OCI-LY1 (cell line): Measurements from ENCODE around the gene SLC15A5.

Experiments used
- CTCF ChIP-seq: fragments of 200-600 bp; sonication (generic), shearing (Covaris generic); IDR thresholded peaks from 2 replicates; pipeline ENCODE4 v1.5.1; 2017; ENCODE audit warnings: mild to moderate bottlenecking, antibody characterized with exemption, low read length, moderate library complexity, mixed read lengths
- EZH2 ChIP-seq: fragments of 200-600 bp; sonication (generic), shearing (Covaris generic); IDR thresholded peaks from 2 replicates; pipeline ENCODE4 v1.8.0; 2017; ENCODE audit warnings: borderline replicate concordance, mixed run types, mild to moderate bottlenecking, antibody characterized with exemption, low read length, moderate library complexity, mixed read lengths

GRCh38 chr12:16187660-16188059 is 89.8 kb downstream of the SLC15A5 start:
- TF ChIP-seq CTCF (no peak), EZH2 (no peak)
